ENCODE data around the gene MRPS5.

- no peak for TF ChIP-seq EZH2 (IDR thresholded peaks at IDR 0.05; ENCODE audit: borderline replicate concordance, insufficient read depth, low read depth, low read length, poor library complexity, severe bottlenecking)
- TF ChIP-seq CTCF (IDR thresholded peaks at IDR 0.05): no peak
Observed at GRCh38 chr2:95068256-95068655, 53.4 kb downstream of the MRPS5 start.

Measured in B cell (primary cell).